GM20431 (cell line): ENCODE measurements around the gene NLRC5.

ENCODE experiments used
- in situ Hi-C: fragments of 300-500 bp; cut with MseI, MboI; formaldehyde crosslinking; loops from one replicate; pipeline ENCODE4 v1.15.0; 2020; ENCODE audit warnings: low sequenced_read_pairs; ENCODE audit not compliant: unreplicated experiment

Gene NLRC5

GRCh38 chr16:56961386-56961785 lies 28.0 kb upstream of the NLRC5 start:
- in situ Hi-C loops = no loop called here

DNA sequence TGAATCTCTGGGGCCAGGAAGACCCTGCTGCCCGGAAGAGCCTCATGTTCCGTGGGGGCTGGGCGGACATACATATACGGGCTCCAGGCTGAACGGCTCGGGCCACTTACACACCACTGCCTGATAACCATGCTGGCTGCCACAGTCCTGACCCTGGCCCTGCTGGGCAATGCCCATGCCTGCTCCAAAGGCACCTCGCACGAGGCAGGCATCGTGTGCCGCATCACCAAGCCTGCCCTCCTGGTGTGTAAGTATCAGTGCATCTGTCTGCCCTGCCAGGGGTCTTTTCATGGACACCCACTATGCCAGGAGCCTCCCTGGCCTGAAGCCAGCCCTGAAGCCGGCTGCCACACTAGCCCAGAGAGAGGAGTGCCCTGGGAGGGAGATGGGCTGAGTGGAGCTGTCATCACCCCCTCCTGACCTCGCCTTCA lies 27.5 kb upstream of the NLRC5 start, which contains the start of gene CETP:
CETP (plus strand) TSS at position 100 of the 431 bp plus-strand sequence; CDS start at position 130, 30 bp downstream.
- in situ Hi-C loops = no loop called here

GRCh38 chr16:56964243-56965148 lies 24.9 kb upstream of the NLRC5 start:
- in situ Hi-C loops = no loop called here

GRCh38 chr16:56965149-56966092 lies 23.9 kb upstream of the NLRC5 start:
- in situ Hi-C loops = no loop called here

- in situ Hi-C loops = no loop called here
These were observed 23.3 kb upstream of the NLRC5 start for GRCh38 chr16:56966093-56966475.

DNA sequence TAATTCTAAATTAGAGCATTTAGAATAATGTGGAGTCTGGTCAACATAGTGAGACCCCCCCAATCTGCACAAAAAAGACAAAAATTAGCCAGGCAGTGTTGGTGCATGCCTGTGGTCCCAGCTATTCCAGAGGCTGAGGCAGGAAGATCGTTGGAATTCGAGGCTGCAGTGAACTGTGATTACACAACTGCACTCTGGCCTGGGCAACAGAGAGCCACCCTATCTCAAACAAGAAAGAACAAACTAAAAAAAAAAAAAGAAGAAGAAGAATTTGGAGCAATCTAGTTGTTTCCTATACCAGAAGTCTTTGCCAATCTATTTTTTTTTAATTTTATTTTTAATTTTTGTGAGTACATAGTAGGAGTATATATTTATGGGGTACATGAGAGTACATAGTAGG lies 21.6 kb upstream of the NLRC5 start:
- in situ Hi-C loops = no loop called here

GRCh38 chr16:56969769-56970168 lies 19.6 kb upstream of the NLRC5 start:
- in situ Hi-C loops = loop anchor here (10.0 kb wide), 1 partner anchor 75 kb away; no protein-coding TSS in a partner anchor

DNA sequence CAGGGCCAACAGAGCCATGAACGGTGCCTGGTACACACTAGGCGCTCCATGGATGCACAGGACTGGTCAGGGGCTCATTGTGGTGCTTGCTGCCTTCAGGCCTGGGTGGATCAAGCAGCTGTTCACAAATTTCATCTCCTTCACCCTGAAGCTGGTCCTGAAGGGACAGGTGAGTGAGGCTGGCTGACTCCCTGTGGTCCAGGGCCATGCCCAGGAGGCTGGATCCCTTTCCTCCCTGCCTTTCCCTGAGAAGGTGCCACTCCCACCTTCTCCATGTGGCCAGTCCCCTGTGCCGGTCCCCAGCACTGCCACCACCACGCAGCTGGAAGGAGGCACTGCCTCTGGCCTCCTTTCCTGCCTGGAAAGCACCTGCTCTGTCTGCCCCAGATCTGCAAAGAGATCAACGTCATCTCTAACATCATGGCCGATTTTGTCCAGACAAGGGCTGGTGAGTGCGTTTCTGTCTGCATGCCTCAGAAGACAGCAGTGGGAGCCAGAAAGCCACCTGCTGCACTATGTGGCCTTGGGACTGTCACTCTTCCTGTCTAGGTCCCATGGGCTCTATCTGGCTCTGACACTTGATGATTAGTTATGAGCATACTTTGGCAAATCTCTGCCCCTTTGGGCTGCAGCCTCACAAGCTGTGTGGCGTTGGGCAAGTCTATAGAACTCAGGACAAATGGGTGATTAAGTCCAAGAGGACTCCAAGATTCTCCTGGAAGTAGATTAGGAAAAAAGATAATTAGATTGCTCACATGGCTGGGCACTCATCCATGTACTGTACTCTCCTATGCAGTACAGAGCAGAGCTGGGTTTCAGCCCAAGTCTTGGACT lies 18.2 kb upstream of the NLRC5 start:
- in situ Hi-C loops = loop anchor here (10.0 kb wide), 1 partner anchor 74 kb away; no protein-coding TSS in a partner anchor

DNA sequence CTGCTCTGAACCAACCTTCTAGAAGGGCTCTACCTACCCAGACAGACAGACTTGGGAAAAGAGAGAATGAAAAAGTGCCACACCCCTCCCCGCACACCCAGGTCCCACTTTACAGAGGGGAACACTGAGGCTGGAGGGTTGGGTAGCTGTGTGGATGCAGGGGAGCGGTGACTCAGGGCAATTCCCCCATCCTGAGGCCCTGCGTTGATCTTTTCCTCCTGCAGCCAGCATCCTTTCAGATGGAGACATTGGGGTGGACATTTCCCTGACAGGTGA lies 17.7 kb upstream of the NLRC5 start:
- in situ Hi-C loops = loop anchor here (10.0 kb wide), 1 partner anchor 73 kb away; no protein-coding TSS in a partner anchor

- in situ Hi-C loops = loop anchor here (10.0 kb wide), 1 partner anchor 72 kb away; no protein-coding TSS in a partner anchor
These were observed 16.7 kb upstream of the NLRC5 start for GRCh38 chr16:56972403-56973293.

- in situ Hi-C loops = loop anchor here (10.0 kb wide), 1 partner anchor 72 kb away; no protein-coding TSS in a partner anchor
These were observed 16.1 kb upstream of the NLRC5 start for GRCh38 chr16:56973294-56973689.

DNA sequence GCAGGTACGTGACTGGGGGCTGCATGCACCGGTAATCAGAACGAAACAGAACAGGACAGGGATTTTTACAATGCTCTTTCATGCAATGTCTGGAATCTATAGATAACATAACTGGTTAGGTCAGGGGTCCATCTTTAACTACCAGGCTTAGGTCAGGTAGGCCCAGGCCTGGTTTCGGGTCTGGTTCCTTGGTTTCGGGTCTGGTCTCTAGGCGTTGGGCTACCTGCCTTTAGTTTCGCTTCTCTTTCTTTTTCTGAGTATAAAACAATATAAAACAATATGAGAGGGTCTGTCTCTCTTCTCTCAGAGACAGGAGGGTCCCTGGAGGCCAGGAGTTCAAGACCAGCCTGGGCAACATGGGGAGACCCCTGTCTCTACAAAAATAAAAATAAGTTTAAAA lies 15.5 kb upstream of the NLRC5 start:
- in situ Hi-C loops = loop anchor here (10.0 kb wide), 1 partner anchor 71 kb away; no protein-coding TSS in a partner anchor

DNA sequence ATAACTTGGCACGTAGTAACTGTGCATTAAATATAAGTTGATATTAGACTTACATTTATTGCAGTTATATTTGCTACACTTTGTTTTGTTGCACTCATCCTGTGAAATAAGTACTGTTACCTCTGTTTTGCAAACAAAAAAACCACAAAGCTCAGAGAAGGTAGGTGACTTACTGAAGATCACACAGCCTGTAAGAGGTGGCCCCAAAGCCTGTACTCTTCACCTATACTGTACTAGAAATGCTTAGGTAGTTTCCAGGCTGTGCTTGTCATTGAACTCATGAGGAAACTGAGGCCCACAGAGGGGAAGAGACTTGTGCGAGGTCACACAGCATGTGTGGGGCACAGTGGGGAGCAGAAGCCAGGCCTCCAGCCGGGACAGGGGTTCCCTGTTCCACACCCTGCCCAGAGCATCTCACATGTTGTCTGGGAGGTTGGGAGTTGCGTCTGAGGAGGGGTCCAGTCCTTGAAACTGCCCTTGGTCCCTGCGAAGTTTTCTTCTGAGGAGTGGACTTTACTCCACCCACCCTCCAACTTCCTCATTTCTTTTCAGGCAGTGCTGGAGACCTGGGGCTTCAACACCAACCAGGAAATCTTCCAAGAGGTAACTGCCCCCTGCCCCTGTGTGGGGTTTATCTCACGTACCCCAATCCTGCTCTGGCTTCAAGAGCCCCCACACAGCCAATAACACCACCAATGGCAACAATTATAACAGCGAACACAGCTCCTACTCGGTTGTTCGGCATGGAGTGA lies 14.6 kb upstream of the NLRC5 start:
- in situ Hi-C loops = loop anchor here (10.0 kb wide), 1 partner anchor 70 kb away; no protein-coding TSS in a partner anchor

GRCh38 chr16:56975714-56976113 lies 13.6 kb upstream of the NLRC5 start:
- in situ Hi-C loops = loop anchor here (10.0 kb wide), 1 partner anchor 69 kb away; no protein-coding TSS in a partner anchor

DNA sequence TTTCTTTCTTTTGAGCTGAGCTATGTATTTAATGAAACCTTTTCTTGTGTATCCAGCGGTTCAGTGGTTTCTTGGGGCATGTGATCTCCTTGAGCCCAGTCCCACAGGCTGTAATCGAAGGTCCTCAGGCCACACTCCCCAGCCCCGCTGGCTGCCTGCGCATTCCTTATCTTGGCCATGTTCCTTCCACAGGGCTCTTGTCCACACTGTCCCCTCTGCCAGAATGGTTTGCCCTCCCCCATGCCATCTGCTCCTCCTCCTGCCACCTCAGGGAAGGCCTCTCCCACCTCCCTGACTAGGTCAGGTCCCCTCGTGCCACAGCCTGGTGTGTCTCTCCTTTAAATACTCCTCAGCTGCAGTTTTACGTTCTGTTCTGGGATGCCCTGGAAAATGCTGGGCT lies 12.1 kb upstream of the NLRC5 start:
- in situ Hi-C loops = loop anchor here (10.0 kb wide), 1 partner anchor 68 kb away; no protein-coding TSS in a partner anchor

DNA sequence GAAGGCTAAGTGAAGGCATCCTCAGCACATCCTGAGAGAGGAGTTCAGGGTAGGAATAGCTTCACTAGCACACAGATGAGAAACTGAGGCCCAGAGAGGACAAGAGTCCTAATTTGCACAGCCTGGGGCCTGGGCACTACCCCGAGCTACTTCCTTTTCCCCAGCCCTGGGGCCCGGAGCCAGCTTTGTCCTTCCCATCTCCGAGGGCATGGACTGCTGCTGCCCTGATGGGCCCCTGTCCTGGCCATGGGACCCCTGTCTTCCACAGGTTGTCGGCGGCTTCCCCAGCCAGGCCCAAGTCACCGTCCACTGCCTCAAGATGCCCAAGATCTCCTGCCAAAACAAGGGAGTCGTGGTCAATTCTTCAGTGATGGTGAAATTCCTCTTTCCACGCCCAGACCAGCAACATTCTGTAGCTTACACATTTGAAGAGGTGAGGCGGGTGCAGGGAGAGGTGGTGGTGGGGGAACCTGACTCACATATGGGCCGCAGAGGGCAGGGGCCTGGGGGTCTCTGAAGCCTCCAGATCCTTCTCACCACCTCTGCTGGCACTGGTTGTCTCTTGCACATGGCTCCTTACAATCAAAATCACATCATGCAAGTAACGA lies 11.4 kb upstream of the NLRC5 start:
- in situ Hi-C loops = loop anchor here (10.0 kb wide), 1 partner anchor 67 kb away; no protein-coding TSS in a partner anchor

- in situ Hi-C loops = no loop called here
These were observed 9.2 kb upstream of the NLRC5 start for GRCh38 chr16:56980201-56980535.
